NCI-H1417 treated with DMSO at 0.1 percent for 48 hours (cell line): Measurements from ENCODE around the gene FSIP2.
"Not testable (repeated sequence)": the region's sequence is repeated elsewhere in the genome, so short reads cannot be mapped to it uniquely, and the experiment has no call there.

Experiments
- DNase-seq: peaks from one replicate; lab custom pipeline; 2025; lab: John Stamatoyannopoulos, UW

FSIP2 gene

DNA sequence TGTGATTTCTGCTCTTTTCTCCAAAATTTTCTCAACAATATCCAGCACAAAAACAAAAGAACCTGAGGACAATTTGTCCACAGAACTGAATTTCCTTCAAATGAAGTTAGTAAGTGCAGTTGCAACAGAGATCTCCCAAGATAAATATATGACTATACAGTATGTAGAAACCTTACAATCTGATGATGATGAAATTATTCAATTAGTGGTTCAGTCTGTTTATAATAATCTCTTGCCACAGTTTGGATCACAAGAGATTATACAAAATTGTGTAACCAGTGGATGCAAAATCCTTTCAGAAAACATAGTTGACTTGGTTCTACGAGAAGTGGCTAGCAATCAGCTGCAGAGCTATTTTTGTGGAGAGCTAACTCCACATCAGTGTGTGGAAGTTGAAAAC, 68.7 kb downstream of the FSIP2 start:
- DNase-seq = no peak

DNA sequence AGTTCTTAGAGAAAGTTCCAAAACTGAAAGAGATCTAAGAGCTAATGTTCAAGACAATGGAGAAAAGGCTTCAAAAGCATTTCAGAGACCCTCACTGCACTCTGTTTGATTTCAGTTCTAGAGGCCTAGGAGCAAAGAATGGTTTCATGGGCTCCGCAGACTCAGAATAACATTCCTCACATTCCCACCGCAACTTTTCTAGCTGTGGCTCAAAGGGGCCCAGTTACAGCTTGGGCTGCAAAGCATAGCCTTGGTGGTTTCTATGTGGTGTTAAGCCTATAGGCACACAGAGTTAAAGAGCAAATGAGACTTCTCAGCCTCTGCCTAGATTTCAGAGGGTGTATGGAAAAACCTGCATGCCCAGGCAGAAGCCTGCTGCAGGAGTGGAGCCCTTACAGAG, 73.0 kb downstream of the FSIP2 start:
- DNase-seq = no peak

DNA sequence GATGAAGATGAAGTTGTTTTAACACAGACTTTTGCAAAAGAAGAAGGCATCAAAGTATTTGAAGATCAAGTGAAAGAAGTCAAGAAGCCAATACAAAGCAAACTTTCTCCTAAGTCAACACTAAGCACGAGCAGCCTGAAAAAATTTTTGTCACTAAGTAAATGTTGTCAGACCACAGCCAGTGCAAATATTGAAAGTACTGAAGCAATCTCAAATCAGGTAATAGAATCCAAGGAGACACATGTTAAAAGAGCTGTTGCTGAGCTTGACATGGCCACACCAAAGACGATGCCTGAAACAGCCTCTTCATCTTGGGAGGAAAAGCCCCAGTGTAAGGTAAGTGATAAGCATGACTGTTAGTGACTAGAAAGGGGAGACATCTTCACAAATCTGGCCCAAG, 75.1 kb downstream of the FSIP2 start:
- no peak for DNase-seq

DNA sequence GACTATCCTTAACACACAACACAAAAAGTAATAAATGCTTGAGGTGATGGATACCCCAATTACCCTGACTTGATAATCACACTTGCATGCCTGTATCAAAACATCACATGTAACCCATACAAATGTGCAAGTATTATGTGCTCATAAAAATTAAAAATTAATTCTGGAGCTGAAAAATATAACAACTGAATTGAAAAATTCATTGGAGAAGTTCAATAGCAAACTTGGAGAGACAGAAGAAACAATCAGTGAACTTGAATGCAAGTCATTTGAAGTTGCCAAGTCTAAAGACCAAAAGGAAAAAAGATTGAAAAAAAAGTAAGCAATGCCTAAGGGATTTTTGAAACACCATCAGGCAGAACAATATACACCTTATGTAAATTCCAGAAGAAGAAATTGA, 79.4 kb downstream of the FSIP2 start:
- no peak for DNase-seq

DNA sequence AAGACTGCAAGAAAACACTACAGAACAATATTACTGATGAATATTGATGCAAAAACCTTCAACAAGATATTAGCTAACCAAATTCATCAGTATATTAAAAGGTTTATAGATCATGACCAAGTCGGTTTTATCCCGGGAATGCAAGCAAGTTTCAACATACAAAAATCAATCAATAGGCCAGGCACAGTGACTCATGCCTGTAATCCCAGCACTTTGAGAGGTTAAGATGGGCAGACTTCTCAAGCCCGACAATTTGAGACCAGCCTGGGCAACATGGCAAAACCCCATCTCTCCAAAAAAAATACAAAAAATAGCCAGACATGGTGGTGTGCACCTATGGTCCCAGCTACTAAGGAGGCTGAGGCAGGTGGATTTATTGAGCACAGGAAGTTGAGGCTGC, 82.9 kb downstream of the FSIP2 start:
- DNase-seq = no peak

DNA sequence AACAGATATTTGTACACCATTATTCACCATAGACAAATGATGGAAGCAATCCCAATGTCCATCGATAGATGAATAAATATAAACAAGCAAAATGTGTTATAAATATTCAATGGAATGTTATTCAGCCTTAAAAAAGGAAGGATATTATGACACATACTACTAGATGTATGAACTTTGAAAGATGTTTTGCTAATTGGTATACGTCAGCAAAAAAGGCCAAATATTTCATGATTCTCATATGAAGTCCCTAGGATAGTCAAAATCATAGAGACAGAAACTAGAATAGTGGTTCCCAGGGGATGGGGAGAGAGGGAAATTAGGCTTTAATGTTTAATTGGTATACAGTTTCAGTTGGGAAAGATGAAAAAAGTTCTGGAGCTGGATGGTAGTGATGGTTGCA, 85.2 kb downstream of the FSIP2 start:
- no peak for DNase-seq

DNA sequence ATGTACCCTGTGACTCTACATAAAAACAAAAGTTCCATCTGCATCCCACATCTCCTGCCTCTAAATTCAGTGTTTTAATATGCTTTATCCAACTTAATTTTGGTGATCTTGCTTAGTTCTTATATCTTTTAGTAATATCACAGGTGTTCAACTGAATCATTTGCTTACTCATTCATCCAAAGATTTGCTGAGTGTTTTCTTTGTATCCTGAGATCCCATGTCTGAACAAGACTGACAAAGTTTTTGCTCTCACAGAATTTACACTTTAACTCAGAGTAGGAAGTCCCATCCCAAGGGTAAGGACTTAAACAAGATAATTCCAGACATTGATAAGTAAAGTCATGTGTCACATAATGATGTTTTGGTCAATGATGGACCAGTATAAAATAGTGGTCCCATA, 87.0 kb downstream of the FSIP2 start:
- DNase-seq = no peak

DNA sequence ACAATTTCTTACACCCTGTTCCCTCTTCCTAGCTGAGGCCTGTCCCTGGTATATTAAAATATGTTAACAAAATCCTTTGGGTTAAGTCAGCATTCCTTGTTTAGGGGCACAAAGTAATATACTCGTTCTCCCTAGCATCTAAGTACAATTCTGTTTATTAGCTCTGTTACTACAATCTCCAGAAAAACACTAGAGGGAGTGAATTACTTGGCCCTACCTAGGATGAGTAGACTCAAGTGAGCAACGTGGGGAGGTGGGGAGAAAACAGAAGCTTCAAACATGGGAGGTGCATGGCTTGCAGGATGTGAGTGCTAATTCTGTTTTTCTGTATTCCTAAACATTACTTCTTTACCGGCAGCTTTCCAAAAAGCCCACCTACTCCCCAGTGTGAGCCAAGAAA, 89.7 kb downstream of the FSIP2 start:
- no peak for DNase-seq

DNA sequence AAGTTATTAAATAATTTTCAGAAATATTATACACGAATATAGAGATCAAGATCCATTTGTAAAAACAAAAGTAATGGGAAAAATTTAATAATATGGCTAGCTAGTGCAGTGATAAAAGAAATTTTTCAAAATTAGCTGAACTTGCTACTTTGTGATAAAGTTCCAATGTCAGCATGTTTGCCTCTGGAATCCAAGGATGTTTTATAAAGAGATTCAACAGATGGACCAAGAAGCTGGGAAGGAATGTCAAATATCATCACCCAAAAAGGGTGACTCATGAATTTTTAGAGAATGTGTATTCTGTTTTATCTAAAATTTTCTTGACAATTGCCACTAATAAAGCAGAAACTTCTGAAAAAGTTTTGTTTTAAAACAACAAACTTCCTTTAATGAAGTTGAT, 95.3 kb downstream of the FSIP2 start:
- DNase-seq = no peak

DNA sequence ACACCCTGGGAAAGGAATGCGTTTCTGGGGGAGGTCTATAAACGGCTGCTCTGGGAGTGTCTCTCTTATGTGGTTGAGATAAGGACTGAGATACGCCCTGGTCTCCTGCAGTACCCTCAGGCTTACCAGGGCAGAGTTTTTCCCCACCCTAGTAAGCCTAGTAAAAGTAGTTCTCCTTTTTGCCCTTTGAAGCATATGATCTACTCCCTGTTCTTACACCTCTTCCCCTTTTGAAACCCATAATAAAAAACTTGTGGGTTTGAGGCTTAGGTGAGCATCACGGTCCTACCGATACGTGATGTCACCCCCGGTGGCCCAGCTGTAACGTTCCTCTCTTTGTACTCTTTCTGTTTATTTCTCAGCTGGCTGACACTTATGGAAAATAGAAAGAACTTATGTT, 97.4 kb downstream of the FSIP2 start:
- no peak for DNase-seq

DNA sequence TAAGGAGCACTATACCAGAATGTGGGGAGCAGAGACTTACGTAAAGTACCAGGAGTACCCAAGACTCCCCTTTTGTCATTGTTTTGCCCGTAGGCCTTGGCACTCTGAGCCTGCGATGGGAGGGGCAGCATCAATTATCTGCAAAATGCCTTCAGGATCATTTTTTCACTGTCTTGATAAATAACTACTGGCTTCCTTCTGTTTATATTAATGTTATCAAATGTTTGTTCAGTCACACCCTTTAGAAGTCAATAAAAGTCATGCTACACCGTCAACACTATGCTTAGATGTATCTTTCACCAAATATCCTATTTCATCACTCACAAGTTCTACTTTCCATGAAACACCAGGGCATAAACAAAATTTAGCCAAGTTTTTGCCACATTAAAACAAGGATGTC, 116.3 kb downstream of the FSIP2 start:
- no peak for DNase-seq

DNA sequence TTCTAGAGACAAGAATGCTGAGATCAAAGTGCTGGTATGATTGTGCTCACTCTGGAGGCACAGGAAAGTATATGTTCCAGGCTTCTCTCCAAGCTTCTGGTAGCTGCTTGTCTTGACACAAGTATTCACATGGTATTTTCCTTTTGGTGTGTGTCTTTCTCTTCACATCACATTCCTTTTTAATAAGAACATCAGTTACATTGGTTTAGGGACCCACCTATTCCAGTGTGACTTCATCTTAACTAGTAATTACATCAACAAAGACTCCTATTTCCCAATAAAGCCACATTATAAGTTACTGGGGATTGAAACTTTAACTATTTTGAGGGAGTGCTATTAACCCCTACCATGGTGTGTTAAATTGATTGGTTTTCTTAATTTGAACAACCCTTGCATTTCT, 119.1 kb downstream of the FSIP2 start:
- DNase-seq = no peak

DNA sequence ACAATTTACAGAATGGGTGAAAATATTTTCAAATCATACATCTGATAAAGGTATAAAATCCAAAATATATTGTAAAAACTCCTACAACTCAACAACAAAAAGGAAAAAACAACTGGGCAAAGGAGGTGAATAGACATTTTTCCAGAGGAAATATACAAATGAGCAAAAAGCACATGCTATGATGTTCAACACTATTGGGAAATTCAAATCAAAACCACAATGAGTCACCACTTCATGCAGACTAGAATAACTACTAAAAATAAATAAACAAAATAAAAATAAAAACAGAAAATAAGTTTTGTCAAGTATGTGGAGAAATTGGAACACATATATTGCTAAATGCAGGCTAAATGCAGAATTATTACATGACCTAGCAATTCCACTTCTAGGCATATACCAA, 120.9 kb downstream of the FSIP2 start:
- no peak for DNase-seq

DNA sequence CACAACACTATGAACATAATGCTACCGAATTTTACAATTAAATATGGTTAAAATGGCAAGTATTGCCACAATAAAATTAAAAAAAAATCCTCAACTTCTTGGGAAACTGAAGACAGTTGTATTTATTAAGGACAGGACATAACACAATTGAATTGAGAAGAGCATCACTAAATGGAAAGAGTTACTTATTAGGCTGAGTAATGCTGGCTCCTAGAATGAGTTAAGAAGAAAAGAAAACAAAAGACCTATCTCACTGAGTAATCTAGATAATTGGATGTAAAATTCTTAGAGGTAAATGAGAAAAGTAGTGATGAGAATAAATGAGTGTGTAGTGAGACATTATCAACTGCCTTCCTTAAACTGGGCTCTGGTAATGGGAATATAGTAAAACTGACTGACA, 121.7 kb downstream of the FSIP2 start:
- DNase-seq = no peak

DNA sequence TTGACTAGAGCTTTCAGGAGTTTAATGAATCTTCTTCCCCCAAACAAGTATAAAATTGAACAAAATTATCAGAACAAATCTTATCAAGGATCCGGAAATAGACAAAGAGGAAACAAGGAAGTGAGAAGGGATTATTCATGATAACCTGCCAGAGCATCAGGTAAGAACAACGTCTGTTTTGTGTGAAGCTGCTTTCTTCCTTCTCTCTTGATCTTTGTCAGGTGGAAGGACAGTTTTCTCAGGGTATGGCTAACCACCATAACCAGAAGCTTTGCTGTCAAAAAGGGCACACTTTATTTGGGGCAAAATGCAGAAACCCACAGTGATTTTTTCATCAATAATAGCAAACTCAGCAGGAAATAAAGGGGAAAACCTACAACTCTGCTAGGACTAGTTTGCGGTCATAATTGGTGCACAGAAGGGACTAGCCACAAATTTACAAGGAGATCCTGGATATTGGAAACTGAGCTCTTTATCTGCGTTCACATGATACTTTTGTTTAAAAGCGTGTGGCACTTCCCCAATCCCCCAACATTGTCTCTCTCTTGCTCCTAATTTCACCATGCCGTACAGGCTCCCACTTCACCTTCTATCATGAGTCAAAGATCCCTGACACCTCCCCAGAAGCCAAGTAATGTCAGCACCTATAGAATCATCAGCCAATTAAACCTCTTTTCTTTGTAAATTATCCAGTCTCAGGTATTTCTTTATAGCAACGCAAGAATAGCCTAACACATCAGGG, 124.2 kb downstream of the FSIP2 start:
- no peak for DNase-seq

DNA sequence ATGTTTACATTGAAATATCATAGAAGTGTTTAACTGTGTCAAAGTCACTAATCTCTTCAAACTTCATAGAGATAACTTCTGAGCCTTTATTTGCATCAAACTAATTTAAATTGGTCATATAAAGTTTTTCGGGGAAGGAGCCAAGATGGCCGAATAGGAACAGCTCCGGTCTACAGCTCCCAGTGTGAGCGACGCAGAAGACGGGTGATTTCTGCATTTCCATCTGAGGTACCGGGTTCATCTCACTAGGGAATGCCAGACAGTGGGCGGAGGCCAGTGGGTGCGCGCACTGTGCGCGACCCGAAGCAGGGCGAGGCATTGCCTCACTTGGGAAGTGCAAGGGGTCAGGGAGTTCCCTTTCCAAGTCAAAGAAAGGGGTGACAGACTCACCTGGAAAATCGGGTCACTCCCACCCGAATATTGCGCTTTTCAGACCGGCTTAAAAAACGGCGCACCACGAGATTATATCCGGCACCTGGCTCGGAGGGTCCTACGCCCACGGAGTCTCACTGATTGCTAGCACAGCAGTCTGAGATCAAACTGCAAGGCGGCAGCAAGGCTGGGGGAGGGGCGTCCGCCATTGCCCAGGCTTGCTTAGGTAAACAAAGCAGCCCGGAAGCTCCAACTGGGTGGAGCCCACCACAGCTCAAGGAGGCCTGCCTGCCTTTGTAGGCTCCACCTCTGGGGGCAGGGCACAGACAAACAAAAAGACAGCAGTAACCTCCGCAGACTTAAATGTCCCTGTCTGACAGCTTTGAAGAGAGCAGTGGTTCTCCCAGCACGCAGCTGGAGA, 126.1 kb downstream of the FSIP2 start:
- not testable (repeated sequence) for DNase-seq

DNA sequence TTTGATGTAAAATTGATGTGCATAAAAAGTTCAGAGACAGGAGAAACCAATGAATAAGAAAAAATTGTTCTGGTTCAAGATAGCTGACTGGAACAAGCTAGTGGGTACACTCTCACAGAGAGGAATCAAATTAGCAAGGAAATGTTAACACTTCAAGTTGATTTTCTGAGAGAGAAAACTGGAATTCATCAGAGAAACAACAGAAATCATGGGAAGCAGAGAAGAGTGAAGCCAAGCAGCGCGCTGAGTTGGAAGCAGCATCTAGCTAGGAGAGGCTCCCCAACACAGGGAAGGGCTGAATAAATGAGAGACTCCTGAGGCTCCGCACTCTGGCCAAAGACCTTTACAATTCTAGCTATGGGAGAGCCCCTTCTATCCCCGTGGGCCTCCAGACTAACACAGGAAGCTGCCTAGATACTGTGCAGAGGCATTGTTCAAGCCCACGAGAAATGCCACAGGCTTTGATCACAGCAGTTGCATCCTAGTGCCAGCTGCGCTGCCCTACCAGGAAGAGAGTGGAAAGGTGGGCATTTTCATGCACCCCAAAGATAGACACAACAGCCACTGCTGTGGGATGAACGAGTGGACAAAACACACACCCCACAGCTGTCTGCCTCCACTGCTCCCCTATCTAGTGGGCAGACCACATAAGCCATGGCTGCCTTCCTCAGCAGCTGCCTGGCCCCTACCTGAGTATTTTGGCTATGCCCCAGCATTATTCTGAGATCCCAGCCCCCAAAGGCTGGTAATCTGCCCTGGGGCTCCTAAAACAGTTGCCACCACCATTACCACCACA, 136.7 kb downstream of the FSIP2 start:
- no peak for DNase-seq

DNA sequence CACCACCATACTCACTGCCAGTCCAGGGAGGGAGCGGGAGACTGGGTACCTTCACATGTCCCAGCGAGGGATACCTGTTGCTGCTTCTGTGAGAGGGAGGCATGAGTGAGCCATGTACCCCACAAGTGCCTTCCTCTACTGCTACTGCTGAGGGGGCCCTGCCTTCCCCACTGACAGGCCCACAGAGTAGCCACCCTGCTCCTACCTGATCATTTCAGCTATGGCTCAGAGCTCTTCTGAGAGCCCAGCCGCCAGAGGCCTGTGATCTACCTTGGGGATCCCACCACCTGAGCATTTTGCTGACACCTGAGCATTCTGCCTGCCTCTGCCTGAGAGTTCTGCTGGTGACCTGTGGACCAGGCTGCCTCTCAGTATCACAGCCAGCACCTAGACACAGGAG, 137.6 kb downstream of the FSIP2 start:
- no peak for DNase-seq

DNA sequence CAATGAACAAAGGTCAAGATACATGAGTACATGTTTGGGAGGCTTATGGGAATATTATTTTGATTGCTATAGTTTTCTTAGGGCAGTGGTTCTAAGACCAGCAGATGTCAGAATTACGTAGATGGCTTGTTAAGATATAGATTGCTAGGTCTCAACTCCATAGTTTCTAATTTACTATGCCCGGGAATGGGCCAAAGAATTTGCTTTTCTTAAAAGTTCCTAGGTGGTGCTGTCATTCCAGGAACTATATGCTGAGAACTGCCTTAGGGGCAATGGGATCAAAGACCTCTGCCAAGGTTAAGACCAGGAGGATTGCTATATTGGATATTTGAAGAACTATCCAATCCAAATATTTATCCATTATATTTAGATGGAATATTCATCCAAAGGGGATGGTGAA, 141.8 kb downstream of the FSIP2 start:
- no peak for DNase-seq
